ENCODE results near the gene NCLN. TPM values are rescaled to one million over a fixed set of nuclear protein-coding genes. Genes with fewer than 3 reads are reported as not detected.

Gene NCLN
- total RNA-seq, 2 donors from 2014 or later, result 29.4 to 40.4 TPM

GRCh38 chr19:3193256-3194105 lies 7.8 kb downstream of the NCLN start:
- H3K4me1 ChIP-seq (ENCODE audit: control insufficient read depth in 1 of 2, low read depth in 2 of 2), result no peaks in the 10 kb centered on the region
- peaks cover 14% of the 10 kb centered on the region for H3K36me3 ChIP-seq
- H3K27ac ChIP-seq, result no peak overlapping the region
- no peaks in the 10 kb centered on the region for H3K9me3 ChIP-seq
- no peak for DNase-seq (ENCODE audit: low spot score)
- H3K27me3 ChIP-seq (replicated peaks; ENCODE audit: insufficient read depth), result no peaks in the 10 kb centered on the region
- no peak for TF ChIP-seq CTCF (IDR thresholded peaks at IDR 0.05)
- H3K4me3 ChIP-seq, result no peak overlapping the region
- ATAC-seq (ENCODE audit: insufficient number of reproducible peaks, low FRiP score, low read depth), result no peak

- ATAC-seq (ENCODE audit: insufficient number of reproducible peaks, low FRiP score, low read depth), result no peak
- DNase-seq (ENCODE audit: low spot score), result no peak
- H3K36me3 ChIP-seq, result peaks cover 16% of the 10 kb centered on the region
- no peak for TF ChIP-seq CTCF (IDR thresholded peaks at IDR 0.05)
- H3K27ac ChIP-seq, result no peak overlapping the region
- H3K9me3 ChIP-seq, result no peaks in the 10 kb centered on the region
- H3K4me1 ChIP-seq (ENCODE audit: control insufficient read depth in 1 of 2, low read depth in 2 of 2), result no peaks in the 10 kb centered on the region
- H3K4me3 ChIP-seq, result no peak overlapping the region
- H3K27me3 ChIP-seq (replicated peaks; ENCODE audit: insufficient read depth), result no peaks in the 10 kb centered on the region
Measured at GRCh38 chr19:3194106-3195087, 8.7 kb downstream of the NCLN start.

GRCh38 chr19:3196064-3196932 lies 10.6 kb downstream of the NCLN start:
- H3K27ac ChIP-seq, result no peak overlapping the region
- H3K36me3 ChIP-seq, result peaks cover 16% of the 10 kb centered on the region
- DNase-seq (ENCODE audit: low spot score), result no peak
- no peak for TF ChIP-seq CTCF (IDR thresholded peaks at IDR 0.05)
- no peak overlapping the region for H3K4me3 ChIP-seq
- no peaks in the 10 kb centered on the region for H3K9me3 ChIP-seq
- H3K27me3 ChIP-seq (replicated peaks; ENCODE audit: insufficient read depth), result no peaks in the 10 kb centered on the region
- H3K4me1 ChIP-seq (ENCODE audit: control insufficient read depth in 1 of 2, low read depth in 2 of 2), result no peaks in the 10 kb centered on the region
- ATAC-seq (ENCODE audit: insufficient number of reproducible peaks, low FRiP score, low read depth), result no peak

GRCh38 chr19:3196933-3197205 lies 11.1 kb downstream of the NCLN start:
- H3K27ac ChIP-seq, result no peak overlapping the region
- H3K4me3 ChIP-seq, result no peak overlapping the region
- H3K36me3 ChIP-seq, result peaks cover 20% of the 10 kb centered on the region
- no peaks in the 10 kb centered on the region for H3K9me3 ChIP-seq
- no peak for TF ChIP-seq CTCF (IDR thresholded peaks at IDR 0.05)
- H3K4me1 ChIP-seq (ENCODE audit: control insufficient read depth in 1 of 2, low read depth in 2 of 2), result no peaks in the 10 kb centered on the region
- DNase-seq (ENCODE audit: low spot score) (no peak), ATAC-seq (ENCODE audit: insufficient number of reproducible peaks, low FRiP score, low read depth) (no peak)
- H3K27me3 ChIP-seq (replicated peaks; ENCODE audit: insufficient read depth), result no peaks in the 10 kb centered on the region
